Endothelial cell of umbilical vein (primary cell): ENCODE data around the gene OLFM2. TPM values are rescaled to one million over a fixed set of nuclear protein-coding genes. Genes with fewer than 3 reads are reported as not detected.

Source experiments
- BruUV-seq: library from RNA; stranded (reverse); fragments of 400-500 nt; replicated peaks from 2 replicates; lab custom pipeline; 2021; lab: Mats Ljungman, UMichigan
- CTCF ChIA-PET: fragments of 300-600, 350-600 bp; sonication (Branson Sonifier 250); formaldehyde crosslinking; loops from one replicate; lab custom pipeline; 2021; ENCODE audit warnings: antibody characterized with exemption, inconsistent platforms; lab: Charles Lee
- POLR2A ChIA-PET: fragments of 300-600, 350-600 bp; sonication (Branson Sonifier 250); formaldehyde crosslinking; loops from one replicate; lab custom pipeline; 2021; ENCODE audit warnings: antibody characterized with exemption, inconsistent platforms; lab: Charles Lee
- DNase-seq: peaks from one replicate; pipeline ENCODE4 v3.0.0-alpha.2; 2011; ENCODE audit warnings: low read depth, low spot score
- FAIRE-seq: peaks from 2 replicates; lab custom pipeline; 2011; peaks lifted over from hg19 to GRCh38; lab: Jason Lieb, UNC
- H2AFZ ChIP-seq: 2 replicates; pipeline ENCODE4 v1.6.0; 2012; ENCODE audit warnings: low read depth, low read length, control low read depth, inconsistent platforms
- H3K27ac ChIP-seq: 2 replicates; pipeline ENCODE4 v1.5.1; 2011; ENCODE audit warnings: low read depth, mild to moderate bottlenecking, control low read depth, low read length, moderate library complexity; ENCODE audit not compliant: insufficient read depth
- H3K27me3 ChIP-seq, 2 experiments: 2 replicates each; pipeline versions ENCODE4 v1.6.0 to v1.6.1; 2011; ENCODE audit warnings: low read length in 2 of 2, mixed read lengths in 1 of 2; ENCODE audit not compliant: control insufficient read depth in 2 of 2, insufficient read depth in 2 of 2
- H3K36me3 ChIP-seq, 2 experiments: 2 replicates in 1 of 2; 3 replicates in 1 of 2; pipeline ENCODE4 v1.5.1; 2011; ENCODE audit warnings: low read length in 2 of 2, mild to moderate bottlenecking in 1 of 2, moderate library complexity in 1 of 2; ENCODE audit not compliant: control insufficient read depth in 2 of 2, insufficient read depth in 2 of 2; ENCODE audit errors: extremely low read depth in 1 of 2
- H3K4me1 ChIP-seq: 3 replicates; pipeline ENCODE4 v1.5.1; 2011; ENCODE audit warnings: mild to moderate bottlenecking, low read length; ENCODE audit not compliant: control insufficient read depth, insufficient read depth; ENCODE audit errors: extremely low read depth
- H3K4me2 ChIP-seq: 2 replicates; pipeline ENCODE4 v1.6.1; 2011; ENCODE audit warnings: low read length, control low read depth, mixed read lengths; ENCODE audit not compliant: insufficient read depth
- H3K4me3 ChIP-seq, 3 experiments: fragments of 200-600 bp in 1 of 3; sonication (generic), shearing (Covaris generic) in 1 of 3; replicated peaks in 1 of 3; 2 replicates each; pipeline ENCODE4 v1.5.1; 2011 to 2016; ENCODE audit warnings: control low read depth in 3 of 3, low read length in 3 of 3, mild to moderate bottlenecking in 2 of 3, inconsistent platforms in 1 of 3, low read depth in 1 of 3, moderate library complexity in 1 of 3; ENCODE audit not compliant: insufficient read depth in 1 of 3
- H3K79me2 ChIP-seq: 2 replicates; pipeline ENCODE4 v1.6.0; 2012; ENCODE audit warnings: low read length, inconsistent platforms; ENCODE audit not compliant: control insufficient read depth, insufficient read depth
- H3K9ac ChIP-seq: replicated peaks from 2 replicates; pipeline ENCODE3; 2011; ENCODE audit warnings: low read length, control low read depth; ENCODE audit not compliant: insufficient read depth; ENCODE audit errors: extremely low read depth
- H3K9me1 ChIP-seq: replicated peaks from 3 replicates; pipeline ENCODE4 v1.6.0; 2011; ENCODE audit warnings: mild to moderate bottlenecking, low read length; ENCODE audit not compliant: control insufficient read depth, insufficient read depth; ENCODE audit errors: extremely low read depth
- H3K9me3 ChIP-seq: replicated peaks from 2 replicates; pipeline ENCODE4 v1.5.1; 2012; ENCODE audit warnings: low read length, inconsistent platforms; ENCODE audit not compliant: control insufficient read depth, insufficient read depth
- H4K20me1 ChIP-seq: replicated peaks from 2 replicates; pipeline ENCODE3; 2011; ENCODE audit warnings: mild to moderate bottlenecking, low read length; ENCODE audit not compliant: control insufficient read depth, insufficient read depth; ENCODE audit errors: extremely low read depth
- EZH2 ChIP-seq: IDR thresholded peaks from 2 replicates; pipeline ENCODE4 v1.6.1; 2012; ENCODE audit warnings: borderline replicate concordance, low read depth, mild to moderate bottlenecking, moderate library complexity, low read length, inconsistent platforms; ENCODE audit not compliant: severe bottlenecking
- JUN ChIP-seq: IDR thresholded peaks from 2 replicates; pipeline ENCODE4 v1.6.1; 2011; ENCODE audit warnings: borderline replicate concordance, low read depth; ENCODE audit not compliant: insufficient read length, insufficient read depth
- POLR2A ChIP-seq: IDR thresholded peaks from 2 replicates; pipeline ENCODE4 v1.6.1; 2012; ENCODE audit warnings: low read depth, mild to moderate bottlenecking, control low read depth, low read length
- POLR2AphosphoS5 ChIP-seq: IDR thresholded peaks from 2 replicates; pipeline ENCODE4 v1.6.1; 2012; ENCODE audit warnings: low read depth, mild to moderate bottlenecking, control low read depth, low read length, moderate library complexity; ENCODE audit not compliant: insufficient read depth
- dilution Hi-C: fragments of 300-500 bp; cut with MboI; formaldehyde crosslinking; loops from one replicate; pipeline ENCODE4 v1.15.0; 2019; ENCODE audit warnings: low sequenced_read_pairs; ENCODE audit not compliant: extremely low pct_ligation_motif_present
- intact Hi-C: fragments of 100-400 bp; cut with micrococcal nuclease; formaldehyde crosslinking; loops from one replicate; pipeline ENCODE4 v1.10.0; 2022
- polyA plus RNA-seq, 4 experiments: library from polyadenylated mRNA; depleted of rRNA in 3 of 4; stranded (reverse) in 3 of 4; unstranded in 1 of 4; fragments of >200 nt; gene quantifications; 2 replicates each; pipeline versions ENCODE4 v1.2.1 to v1.2.3, GENCODE V29; 2011 to 2012; ENCODE audit warnings: missing spikeins in 1 of 4
- total RNA-seq: library from RNA; stranded (reverse); gene quantifications from 2 replicates; pipeline ENCODE4 v1.2.3, GENCODE V29; 2021
- TF ChIP-seq, protein P1 (sequence below): IDR thresholded peaks from 2 replicates; pipeline ENCODE4 v1.6.1; 2011; ENCODE audit not compliant: insufficient read depth, insufficient read length
- TF ChIP-seq, protein P2 (sequence below), 2 donors: IDR thresholded peaks; 1 replicate in 1 of 2; 2 replicates in 1 of 2; pipeline ENCODE4 v1.5.1; 2011; ENCODE audit warnings: low read length in 2 of 2, mild to moderate bottlenecking in 2 of 2, moderate library complexity in 2 of 2, control low read depth in 1 of 2, inconsistent platforms in 1 of 2, low read depth in 1 of 2; ENCODE audit not compliant: insufficient read depth in 1 of 2; ENCODE audit errors: extremely low read depth in 1 of 2

Gene OLFM2
- total and polyA plus RNA-seq, 2 donors (not counting 3 experiments of a cell fraction or from before 2014, with no cell fraction given) = 0.91 to 1.9 TPM

DNA sequence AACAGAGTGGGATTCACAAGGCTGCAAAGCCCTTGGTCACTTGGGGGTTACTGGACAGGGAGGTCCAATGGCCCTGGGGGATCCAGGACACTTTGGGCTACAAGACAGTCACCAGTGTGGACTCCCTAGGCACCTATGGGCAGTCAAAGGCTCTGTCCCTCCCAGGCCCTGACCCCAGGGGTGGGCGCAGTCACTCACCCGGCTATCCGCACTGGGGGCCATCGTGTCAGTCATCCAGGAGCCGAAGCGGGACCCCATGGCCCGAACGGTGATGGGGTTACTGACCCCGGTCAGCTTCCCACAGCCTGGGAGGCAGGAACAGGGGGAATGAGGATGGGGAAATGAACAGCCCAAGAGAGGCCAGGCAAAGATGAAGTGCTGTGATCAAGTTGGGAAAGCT is 79.7 kb downstream of the OLFM2 start:
- no peak overlapping the region for H2AFZ ChIP-seq
- no peaks in the 10 kb centered on the region for H3K36me3 ChIP-seq
- BruUV-seq = no TSS peak
- intact Hi-C loops = no loop called here
- no peak overlapping the region for H3K4me3 ChIP-seq
- ChIA-PET CTCF (no interaction called here), POLR2A (no interaction called here)
- no peak overlapping the region for H3K9ac ChIP-seq
- peaks cover 5% of the 10 kb centered on the region for H3K4me1 ChIP-seq
- H3K27me3 ChIP-seq = no peaks in the 10 kb centered on the region
- dilution Hi-C loops = no loop called here
- DNase-seq (no peak), FAIRE-seq (no peak)
- H3K27ac ChIP-seq = no peak overlapping the region
- H4K20me1 ChIP-seq = no peaks in the 10 kb centered on the region
- no peak overlapping the region for H3K4me2 ChIP-seq
- TF ChIP-seq EZH2 (no peak), JUN (no peak), POLR2A (no peak), POLR2AphosphoS5 (no peak)
- TF ChIP-seq, protein P1, sequence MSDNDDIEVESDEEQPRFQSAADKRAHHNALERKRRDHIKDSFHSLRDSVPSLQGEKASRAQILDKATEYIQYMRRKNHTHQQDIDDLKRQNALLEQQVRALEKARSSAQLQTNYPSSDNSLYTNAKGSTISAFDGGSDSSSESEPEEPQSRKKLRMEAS = no peak
- TF ChIP-seq, protein P2, sequence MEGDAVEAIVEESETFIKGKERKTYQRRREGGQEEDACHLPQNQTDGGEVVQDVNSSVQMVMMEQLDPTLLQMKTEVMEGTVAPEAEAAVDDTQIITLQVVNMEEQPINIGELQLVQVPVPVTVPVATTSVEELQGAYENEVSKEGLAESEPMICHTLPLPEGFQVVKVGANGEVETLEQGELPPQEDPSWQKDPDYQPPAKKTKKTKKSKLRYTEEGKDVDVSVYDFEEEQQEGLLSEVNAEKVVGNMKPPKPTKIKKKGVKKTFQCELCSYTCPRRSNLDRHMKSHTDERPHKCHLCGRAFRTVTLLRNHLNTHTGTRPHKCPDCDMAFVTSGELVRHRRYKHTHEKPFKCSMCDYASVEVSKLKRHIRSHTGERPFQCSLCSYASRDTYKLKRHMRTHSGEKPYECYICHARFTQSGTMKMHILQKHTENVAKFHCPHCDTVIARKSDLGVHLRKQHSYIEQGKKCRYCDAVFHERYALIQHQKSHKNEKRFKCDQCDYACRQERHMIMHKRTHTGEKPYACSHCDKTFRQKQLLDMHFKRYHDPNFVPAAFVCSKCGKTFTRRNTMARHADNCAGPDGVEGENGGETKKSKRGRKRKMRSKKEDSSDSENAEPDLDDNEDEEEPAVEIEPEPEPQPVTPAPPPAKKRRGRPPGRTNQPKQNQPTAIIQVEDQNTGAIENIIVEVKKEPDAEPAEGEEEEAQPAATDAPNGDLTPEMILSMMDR (IDR thresholded peaks at IDR 0.05; ENCODE audit: extremely low read depth in 1 of 2, insufficient read depth in 1 of 2, low read depth in 1 of 2, low read length in 2 of 2) = no peak
- H3K9me1 ChIP-seq = no peaks in the 10 kb centered on the region
- H3K79me2 ChIP-seq = no peaks in the 10 kb centered on the region
- H3K9me3 ChIP-seq = no peaks in the 10 kb centered on the region
